Lower leg skin (tissue), 4 donors: ENCODE measurements around the gene PDCD5. TPM values are rescaled to one million over a fixed set of nuclear protein-coding genes. Genes with fewer than 3 reads are reported as not detected.

Experiments
- DNase-seq, 2 donors: peaks; one replicate each; pipeline ENCODE4 v3.0.0-alpha.2; 2019; ENCODE audit warnings: low spot score in 2 of 2
- H3K4me3 ChIP-seq: fragments of 200-600 bp; sonication (generic); 2 replicates; pipeline ENCODE4 v1.5.1; 2017; ENCODE audit warnings: mild to moderate bottlenecking, low read depth; ENCODE audit not compliant: poor library complexity, severe bottlenecking
- CTCF ChIP-seq, 3 donors: fragments of 450-650 bp; IDR thresholded peaks; one replicate each; pipeline ENCODE4 v1.5.1; 2016; ENCODE audit warnings: antibody characterized with exemption in 3 of 3, mild to moderate bottlenecking in 3 of 3, moderate library complexity in 2 of 3
- POLR2A ChIP-seq, 2 donors: fragments of 450-650 bp; IDR thresholded peaks; one replicate each; pipeline ENCODE4 v1.6.1; 2016 to 2017; ENCODE audit warnings: antibody characterized with exemption in 2 of 2, mild to moderate bottlenecking in 1 of 2, moderate library complexity in 1 of 2
- WGBS, 2 donors: methylation state at CpG; one replicate each; pipeline ENCODE4 v1.1.5; 2018; 5-methylcytosine and 5-hydroxymethylcytosine counted together
- intact Hi-C: fragments of 100-400 bp; cut with DNase I; formaldehyde crosslinking; loops from one replicate; pipeline ENCODE4 v1.15.0; 2023; ENCODE audit warnings: low total_unique reads
- total RNA-seq, 4 donors: library from RNA; depleted of rRNA; stranded (reverse); fragments of >200 nt; gene quantifications; one replicate each; pipeline ENCODE4 v1.1.0, GENCODE V29; 2016

The PDCD5 gene
- total RNA-seq, 4 donors from 2014 or later, result 56.4 to 88.2 (median 63.7) TPM

- H3K4me3 ChIP-seq, result no peak overlapping the region
- intact Hi-C loops, result no loop called here
- DNase-seq, result no peak
- TF ChIP-seq POLR2A (IDR thresholded peaks at IDR 0.05) (no peak), CTCF (IDR thresholded peaks at IDR 0.05) (no peak)
- 91 to 96% methylated on average over 21 to 23 of the region's 23 CpGs for WGBS, 2 donors
These were observed 38.2 kb downstream of the PDCD5 start for GRCh38 chr19:32619051-32619685.

- no peak overlapping the region for H3K4me3 ChIP-seq
- DNase-seq, result no peak
- TF ChIP-seq CTCF (IDR thresholded peaks at IDR 0.05) (no peak), POLR2A (IDR thresholded peaks at IDR 0.05) (no peak)
- intact Hi-C loops, result no loop called here
- WGBS, 2 donors, result 76 to 77% methylated on average over 12 of the region's 12 CpGs
These were observed 41.0 kb downstream of the PDCD5 start for GRCh38 chr19:32622002-32622401.

- TF ChIP-seq POLR2A (IDR thresholded peaks at IDR 0.05) (no peak), CTCF (IDR thresholded peaks at IDR 0.05) (no peak)
- 90 to 91% methylated on average over 6 of the region's 6 CpGs for WGBS, 2 donors
- H3K4me3 ChIP-seq, result no peak overlapping the region
- DNase-seq, result no peak
- intact Hi-C loops, result no loop called here
These were observed 43.4 kb downstream of the PDCD5 start for GRCh38 chr19:32624410-32624809.

- intact Hi-C loops, result no loop called here
- no peak for DNase-seq
- no peak overlapping the region for H3K4me3 ChIP-seq
- TF ChIP-seq POLR2A (IDR thresholded peaks at IDR 0.05) (no peak), CTCF (IDR thresholded peaks at IDR 0.05) (no peak)
- 95% methylated on average over 4 of the region's 4 CpGs for WGBS, 2 donors
These were observed 46.0 kb downstream of the PDCD5 start for GRCh38 chr19:32626969-32627368.

- intact Hi-C loops, result no loop called here
- no peak overlapping the region for H3K4me3 ChIP-seq
These were observed 46.8 kb downstream of the PDCD5 start for GRCh38 chr19:32627714-32628270.

More at GRCh38 chr19:32627714-32628270, 46.8 kb downstream of the PDCD5 start:
- DNase-seq, result no peak
- 82 to 90% methylated on average over 15 of the region's 15 CpGs for WGBS, 2 donors
- TF ChIP-seq CTCF (IDR thresholded peaks at IDR 0.05) (no peak), POLR2A (IDR thresholded peaks at IDR 0.05) (no peak)
